Panc1 (cell line): ENCODE data around the gene LY9. TPM values are rescaled to one million over a fixed set of nuclear protein-coding genes. Genes with fewer than 3 reads are reported as not detected.

Experiments
- ATAC-seq: fragments of 200-7000 bp; cut with Tn5 transposase; 2 replicates; pipeline ENCODE4 v1.9.1; 2020; ENCODE audit warnings: mild to moderate bottlenecking, moderate library complexity
- BruUV-seq: library from RNA; stranded (reverse); fragments of 400-500 nt; replicated peaks from 2 replicates; lab custom pipeline; 2021; lab: Mats Ljungman, UMichigan
- CTCF ChIA-PET: fragments of 300-600 bp; sonication (Branson Sonifier 250); formaldehyde crosslinking; loops from one replicate; lab custom pipeline; 2022; ENCODE audit warnings: antibody characterized with exemption; lab: Charles Lee
- POLR2A ChIA-PET: fragments of 300-600 bp; sonication (Branson Sonifier 250); formaldehyde crosslinking; loops from one replicate; lab custom pipeline; 2022; ENCODE audit warnings: antibody characterized with exemption; lab: Charles Lee
- DNase-seq: peaks from one replicate; pipeline ENCODE4 v3.0.0-alpha.2; 2010; ENCODE audit warnings: low read depth, low spot score
- H3K27ac ChIP-seq: 2 replicates; pipeline ENCODE4 v1.5.1; 2011; ENCODE audit warnings: mild to moderate bottlenecking, low read length, inconsistent platforms
- H3K27me3 ChIP-seq: fragments of 200-500 bp; sonication (Bioruptor generic); 2 replicates; pipeline ENCODE4 v1.6.0; 2014; ENCODE audit warnings: low read length, inconsistent platforms; ENCODE audit not compliant: control insufficient read depth, insufficient read depth
- H3K36me3 ChIP-seq: fragments of 200-500 bp; sonication (Bioruptor generic); 2 replicates; pipeline ENCODE4 v1.5.1; 2014; ENCODE audit warnings: inconsistent platforms, mild to moderate bottlenecking, low read length, moderate library complexity; ENCODE audit not compliant: control insufficient read depth, insufficient read depth
- H3K4me1 ChIP-seq: 2 replicates; pipeline ENCODE4 v1.5.1; 2011; ENCODE audit warnings: inconsistent platforms, mild to moderate bottlenecking, low read length, moderate library complexity; ENCODE audit not compliant: control insufficient read depth, insufficient read depth
- H3K4me3 ChIP-seq, 2 experiments: 2 replicates each; pipeline ENCODE4 v1.5.1; 2011 to 2012; ENCODE audit warnings: low read depth in 2 of 2, low read length in 2 of 2, mild to moderate bottlenecking in 2 of 2, inconsistent platforms in 1 of 2, moderate library complexity in 1 of 2
- H3K9me3 ChIP-seq: fragments of 200-500 bp; sonication (Bioruptor generic); 2 replicates; pipeline ENCODE4 v1.5.1; 2014; ENCODE audit warnings: low read depth, mild to moderate bottlenecking, inconsistent platforms, low read length, moderate library complexity; ENCODE audit not compliant: control insufficient read depth, insufficient read depth
- CTCF ChIP-seq: fragments of 450-650 bp; IDR thresholded peaks from 2 replicates; pipeline ENCODE4 v1.5.1; 2017; ENCODE audit warnings: mild to moderate bottlenecking
- POLR2AphosphoS5 ChIP-seq: IDR thresholded peaks from 2 replicates; pipeline ENCODE4 v1.6.1; 2012; ENCODE audit warnings: mild to moderate bottlenecking, low read depth, low read length, moderate library complexity
- REST ChIP-seq, 2 experiments: IDR thresholded peaks; 2 replicates each; pipeline ENCODE4 v1.6.1; 2011 to 2012; ENCODE audit warnings: low read depth in 2 of 2, control low read depth in 1 of 2, low read length in 1 of 2, mild to moderate bottlenecking in 1 of 2, moderate library complexity in 1 of 2; ENCODE audit not compliant: insufficient read depth in 1 of 2
- SIN3A ChIP-seq: IDR thresholded peaks from 2 replicates; pipeline ENCODE4 v1.6.1; 2012; ENCODE audit warnings: low read depth, mild to moderate bottlenecking, low read length, moderate library complexity, borderline replicate concordance; ENCODE audit not compliant: insufficient read depth
- TCF7L2 ChIP-seq: IDR thresholded peaks from 2 replicates; pipeline ENCODE4 v1.6.1; 2011; ENCODE audit warnings: mild to moderate bottlenecking, low read depth, low read length, inconsistent platforms
- in situ Hi-C: cut with HindIII; loops from 2 replicates; pipeline ENCODE4 v1.10.0; 2016; ENCODE audit warnings: low sequenced_read_pairs, low pct_unique_long_range_greater_than_20kb
- intact Hi-C: fragments of 100-400 bp; cut with micrococcal nuclease; formaldehyde crosslinking; loops from one replicate; pipeline ENCODE4 v1.10.0; 2022; ENCODE audit not compliant: unreplicated experiment
- total RNA-seq: library from RNA; stranded (reverse); gene quantifications from one replicate; pipeline ENCODE4 v1.2.1, GENCODE V29; 2021; ENCODE audit not compliant: unreplicated experiment

Gene LY9
- total RNA-seq, 1 experiment from 2014 or later = 0.10 TPM

GRCh38 chr1:160839746-160840145 lies 43.8 kb downstream of the LY9 start:
- Histone ChIP-seq H3K36me3 (no peaks in the 10 kb centered on the region), H3K4me3 (no peak overlapping the region), H3K27me3 (peaks cover 9% of the 10 kb centered on the region), H3K4me1 (no peaks in the 10 kb centered on the region), H3K9me3 (no peaks in the 10 kb centered on the region), H3K27ac (no peak overlapping the region)
- ATAC-seq (no peak), DNase-seq (no peak)
- intact Hi-C loops (no loop called here), in situ Hi-C loops (no loop called here)
- CTCF ChIA-PET = no interaction called here
- POLR2A ChIA-PET = no interaction called here
- TF ChIP-seq REST (IDR thresholded peaks at IDR 0.05; ENCODE audit: insufficient read depth in 1 of 2, low read depth in 2 of 2, low read length in 1 of 2) = no peak
- no peak for TF ChIP-seq SIN3A
- no peak for TF ChIP-seq TCF7L2
- TF ChIP-seq POLR2AphosphoS5 = no peak
- TF ChIP-seq CTCF = no peak
- BruUV-seq = no TSS peak

GRCh38 chr1:160841079-160841478 lies 45.1 kb downstream of the LY9 start:
- TF ChIP-seq TCF7L2 (no peak), CTCF (no peak), POLR2AphosphoS5 (no peak), REST (IDR thresholded peaks at IDR 0.05; ENCODE audit: insufficient read depth in 1 of 2, low read depth in 2 of 2, low read length in 1 of 2) (no peak), SIN3A (no peak)
- in situ Hi-C loops (no loop called here), intact Hi-C loops (no loop called here)
- BruUV-seq = no TSS peak
- DNase-seq (no peak), ATAC-seq (no peak)
- no peak overlapping the region for H3K27ac ChIP-seq
- H3K9me3 ChIP-seq = no peaks in the 10 kb centered on the region
- no peaks in the 10 kb centered on the region for H3K4me1 ChIP-seq
- ChIA-PET POLR2A (no interaction called here), CTCF (no interaction called here)
- H3K4me3 ChIP-seq = no peak overlapping the region
- no peaks in the 10 kb centered on the region for H3K36me3 ChIP-seq
- peaks cover 11% of the 10 kb centered on the region for H3K27me3 ChIP-seq
